Islet of Langerhans (tissue), 1 donor: ENCODE measurements around the gene FNIP1.
"Not testable (repeated sequence)": the region's sequence is repeated elsewhere in the genome, so short reads cannot be mapped to it uniquely, and the experiment has no call there.

Experiments
- FAIRE-seq: peaks from one replicate; lab custom pipeline; 2011; peaks lifted over from hg19 to GRCh38; lab: Jason Lieb, UNC

FNIP1 gene

DNA sequence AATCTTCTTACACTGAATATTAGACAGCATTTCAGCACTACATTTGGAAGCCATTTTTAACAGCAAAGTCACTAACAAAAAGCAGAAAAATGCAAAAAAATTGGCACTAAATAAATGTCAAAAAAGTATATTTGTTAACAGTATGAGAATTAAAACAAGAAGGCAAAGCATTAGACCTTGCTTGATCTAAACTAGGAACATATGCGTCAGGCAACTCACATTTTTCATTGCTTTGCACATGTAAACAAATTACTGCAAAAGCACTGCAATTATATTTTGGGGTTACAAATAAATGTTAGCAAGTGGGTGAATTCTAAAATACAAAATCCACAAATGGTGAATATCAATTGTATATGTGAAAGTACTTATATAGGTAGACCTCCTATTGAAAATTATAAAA is 112.8 kb downstream of the FNIP1 start:
- peak; percentile 5 for FAIRE-seq

DNA sequence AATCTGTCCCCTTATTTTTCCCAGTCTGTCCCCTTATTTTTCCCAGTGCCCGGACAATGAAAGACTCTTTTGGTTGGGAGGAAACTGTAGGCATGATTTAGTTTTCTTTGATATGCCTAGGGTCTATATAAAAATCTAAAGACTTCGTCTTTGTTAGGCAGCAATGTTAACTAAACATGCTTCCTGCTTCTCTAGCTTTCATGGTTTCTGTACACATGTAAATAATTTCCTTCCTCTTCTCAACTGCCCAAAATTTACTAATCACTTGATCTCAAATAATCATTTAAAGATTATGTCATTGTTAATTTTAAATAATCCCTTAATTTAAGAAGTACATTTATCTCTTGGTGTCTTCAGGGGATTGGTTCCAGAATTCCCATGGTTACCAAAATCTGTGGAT is 114.0 kb downstream of the FNIP1 start:
- FAIRE-seq = no peak

DNA sequence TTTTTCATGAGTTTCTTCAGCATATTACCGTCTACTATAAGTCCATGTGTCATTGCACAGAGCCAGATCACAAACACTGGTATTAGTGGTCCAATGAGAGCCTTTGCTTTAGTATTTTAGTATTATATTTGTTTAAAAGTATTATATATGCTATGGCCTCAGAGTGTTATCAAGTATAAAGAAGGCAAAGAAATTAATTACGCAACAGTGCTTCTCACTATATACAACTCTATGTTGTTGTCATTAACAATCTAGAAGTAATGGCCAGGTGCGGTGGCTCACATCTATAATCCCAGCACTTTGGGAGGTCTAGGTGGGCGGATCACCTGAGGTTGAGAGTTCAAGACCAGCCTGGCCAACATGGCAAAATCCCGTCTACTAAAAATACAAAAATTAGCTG is 114.6 kb downstream of the FNIP1 start:
- FAIRE-seq = no peak

DNA sequence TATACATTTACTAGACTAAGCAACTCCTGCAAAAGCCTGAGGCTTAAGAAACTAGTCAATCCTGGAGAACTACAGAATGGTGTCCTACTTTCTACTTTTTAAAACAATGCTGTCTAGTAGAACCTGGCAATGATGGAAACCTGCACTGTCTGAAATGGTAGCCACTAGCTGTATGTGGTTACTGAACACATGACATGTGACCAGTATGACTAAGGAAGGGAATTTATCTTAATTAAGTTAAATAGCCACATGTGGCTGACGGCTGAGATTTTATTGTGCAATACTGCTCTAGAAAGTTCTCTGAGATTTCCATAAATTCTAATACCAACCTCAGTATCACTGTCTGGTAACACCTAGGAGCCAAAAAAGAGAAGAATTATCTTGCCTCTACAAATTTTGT is 116.9 kb downstream of the FNIP1 start:
- no peak for FAIRE-seq

DNA sequence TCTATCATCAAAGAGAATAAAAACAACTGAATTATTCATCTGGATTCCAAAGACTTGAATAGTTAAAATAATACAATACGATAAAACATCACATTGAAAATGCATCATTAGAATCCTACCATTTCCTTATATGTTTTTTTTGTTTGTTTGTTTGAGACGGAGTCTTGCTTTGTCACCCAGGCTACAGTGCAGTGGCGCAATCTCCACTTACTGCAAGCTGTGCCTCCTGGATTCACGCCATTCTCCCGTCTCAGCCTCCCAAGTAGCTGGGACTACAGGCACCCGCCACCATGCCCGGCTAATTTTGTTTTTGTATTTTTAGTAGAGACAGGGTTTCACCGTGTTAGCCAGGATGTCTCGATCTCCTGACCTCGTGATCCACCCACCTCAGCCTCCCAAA is 118.5 kb downstream of the FNIP1 start:
- FAIRE-seq = not testable (repeated sequence)

DNA sequence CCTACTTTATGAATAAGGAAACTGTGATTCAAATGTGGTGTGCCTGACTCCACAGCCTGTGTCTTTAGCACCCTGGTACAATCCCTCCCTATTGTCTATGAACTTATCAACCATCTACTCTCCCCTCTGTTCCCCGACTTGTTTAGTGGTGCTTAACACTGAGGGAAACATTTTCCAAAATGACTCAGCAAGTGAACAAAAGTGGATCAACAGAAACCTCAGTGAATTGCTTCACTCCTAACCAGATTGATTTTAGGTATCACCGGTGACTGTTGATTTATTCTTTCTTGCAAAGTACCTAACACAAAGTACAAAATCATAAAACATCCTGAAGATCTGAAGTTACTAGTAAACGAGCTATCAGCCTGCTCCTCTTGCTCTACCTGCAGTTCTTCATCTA is 119.7 kb downstream of the FNIP1 start:
- FAIRE-seq = no peak

DNA sequence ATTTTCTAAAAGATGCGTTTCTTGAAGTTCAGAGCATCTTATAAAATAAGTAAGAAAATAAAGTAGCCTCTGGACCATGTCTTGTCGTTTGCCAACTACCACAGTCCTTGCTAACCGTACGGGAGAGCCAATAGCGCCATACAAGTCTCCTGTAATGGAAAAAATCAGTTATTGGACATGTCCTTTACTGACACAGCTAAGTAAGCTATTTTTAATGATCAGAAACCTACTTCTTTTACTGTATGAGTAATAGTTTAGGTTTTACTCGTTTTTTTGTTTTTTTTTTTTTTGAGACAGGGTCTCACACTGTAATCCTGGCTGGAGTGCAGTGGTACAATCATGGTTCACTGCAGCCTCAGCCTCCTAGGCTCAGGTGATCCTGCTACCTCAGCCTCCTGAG is 124.0 kb downstream of the FNIP1 start:
- no peak for FAIRE-seq

DNA sequence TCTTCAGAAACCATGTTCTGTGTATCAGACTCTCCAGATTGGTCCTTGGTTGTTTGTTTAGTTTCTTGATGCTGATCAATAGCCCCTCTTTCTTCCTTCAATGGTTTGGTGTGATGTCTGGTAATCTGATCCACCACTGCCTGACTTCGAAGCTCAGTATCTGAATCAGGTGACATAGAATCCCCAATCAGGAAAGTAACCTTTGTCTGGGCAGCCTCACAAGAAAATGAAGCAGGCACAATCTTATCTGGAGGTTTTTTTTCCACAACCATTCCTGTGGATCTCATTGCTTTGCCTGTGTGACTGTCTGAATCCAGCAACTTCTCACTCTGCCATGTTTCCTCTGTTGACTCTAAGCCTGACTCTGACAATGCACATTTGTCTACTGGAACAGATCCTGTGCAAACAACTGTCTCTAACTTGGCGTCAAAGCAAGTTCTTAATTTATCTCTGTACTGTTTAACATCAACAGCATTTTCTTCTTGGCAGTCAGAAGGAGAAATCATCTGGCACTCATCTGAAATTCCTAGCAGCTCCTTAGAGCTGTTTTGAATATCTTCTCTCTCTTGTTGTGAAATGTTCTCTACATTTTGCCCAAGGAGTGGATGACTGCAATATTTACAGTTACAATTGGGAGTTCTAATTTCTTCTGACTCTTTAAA is 124.7 kb downstream of the FNIP1 start:
- FAIRE-seq = peak; percentile 95

GRCh38 chr5:131671409-131671808 is 125.4 kb downstream of the FNIP1 start:
- peak; percentile 43 for FAIRE-seq

- peak; percentile 60 for FAIRE-seq
Observed at GRCh38 chr5:131664929-131665328, 131.9 kb downstream of the FNIP1 start.

GRCh38 chr5:131661933-131662332 is 134.9 kb downstream of the FNIP1 start:
- no peak for FAIRE-seq

DNA sequence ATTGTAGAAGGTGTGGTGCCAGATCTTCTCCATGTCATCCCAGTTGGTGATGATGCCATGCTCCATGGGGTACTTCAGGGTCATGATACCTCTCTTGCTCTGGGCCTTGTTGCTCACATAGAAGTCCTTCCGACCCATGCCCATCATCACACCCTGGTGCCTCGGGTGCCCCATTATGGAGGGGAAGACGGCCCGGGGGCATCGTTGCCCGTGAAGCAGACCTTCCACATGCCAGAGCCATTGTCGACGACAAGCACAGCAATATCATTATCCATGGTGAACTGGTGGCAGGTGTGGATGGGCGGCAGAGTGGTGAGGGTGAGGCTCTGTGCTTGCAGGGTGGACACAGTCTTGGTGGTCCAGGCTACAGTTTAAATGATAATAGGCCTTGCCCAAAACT is 137.0 kb downstream of the FNIP1 start:
- no peak for FAIRE-seq

GRCh38 chr5:131659290-131659689 is 137.5 kb downstream of the FNIP1 start:
- no peak for FAIRE-seq

GRCh38 chr5:131654776-131655175 is 142.0 kb downstream of the FNIP1 start:
- FAIRE-seq = no peak

- FAIRE-seq = no peak
Observed at GRCh38 chr5:131654309-131654708, 142.5 kb downstream of the FNIP1 start.

- no peak for FAIRE-seq
Observed at GRCh38 chr5:131649161-131649560, 147.7 kb downstream of the FNIP1 start.

DNA sequence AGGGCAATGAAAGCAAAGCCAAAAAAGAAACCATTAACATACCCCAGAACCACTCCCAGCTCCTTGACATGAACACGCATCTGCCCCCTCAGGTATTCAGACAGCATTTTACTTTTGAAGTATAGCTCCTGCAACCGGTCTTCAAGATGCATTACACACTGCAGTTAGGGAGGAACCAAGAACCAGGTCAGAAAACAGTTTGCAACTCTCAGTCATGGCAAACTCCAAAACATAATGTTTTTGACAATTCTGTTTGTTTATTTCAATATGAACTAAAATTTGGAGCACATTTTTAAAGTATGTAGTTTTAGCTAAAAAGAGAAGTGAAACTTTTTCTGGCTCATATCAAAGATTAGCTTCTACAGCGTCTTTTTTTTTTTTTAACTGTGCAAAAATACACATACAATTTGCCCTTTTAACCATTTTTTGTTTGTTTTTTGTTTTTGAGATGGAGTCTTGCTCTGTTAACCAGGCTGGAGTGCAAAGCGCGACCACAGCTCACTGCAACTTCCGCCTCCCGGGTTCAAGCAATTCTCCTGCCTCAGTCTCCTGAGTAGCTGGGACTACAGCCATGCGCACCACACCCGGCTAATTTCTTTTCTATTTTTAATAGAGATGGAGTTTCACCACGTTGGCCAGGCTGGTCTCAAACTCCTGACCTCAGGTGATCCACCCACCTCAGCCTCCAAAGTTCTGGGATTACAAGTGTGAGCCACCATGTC is 149.6 kb downstream of the FNIP1 start:
- no peak for FAIRE-seq

DNA sequence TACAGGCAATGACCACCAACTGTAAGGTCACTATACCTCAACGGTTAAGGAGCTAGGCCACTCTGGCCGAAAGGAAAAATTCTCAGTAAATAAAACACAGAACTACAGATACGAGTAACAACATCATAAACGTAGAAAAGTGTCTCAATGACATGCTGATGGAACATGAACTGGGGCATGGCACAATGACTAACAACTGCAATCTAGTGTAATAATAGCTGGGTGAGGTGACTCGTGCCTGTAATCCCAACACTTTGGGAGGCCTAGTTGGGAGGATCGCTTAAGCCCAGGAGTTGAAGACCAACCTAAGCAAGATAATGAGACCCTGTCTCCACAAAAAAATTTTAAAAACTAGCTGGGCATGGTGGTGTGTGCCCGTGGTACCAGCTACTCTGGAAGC is 152.0 kb downstream of the FNIP1 start:
- FAIRE-seq = no peak

- no peak for FAIRE-seq
Observed at GRCh38 chr5:131644370-131644769, 152.4 kb downstream of the FNIP1 start.

DNA sequence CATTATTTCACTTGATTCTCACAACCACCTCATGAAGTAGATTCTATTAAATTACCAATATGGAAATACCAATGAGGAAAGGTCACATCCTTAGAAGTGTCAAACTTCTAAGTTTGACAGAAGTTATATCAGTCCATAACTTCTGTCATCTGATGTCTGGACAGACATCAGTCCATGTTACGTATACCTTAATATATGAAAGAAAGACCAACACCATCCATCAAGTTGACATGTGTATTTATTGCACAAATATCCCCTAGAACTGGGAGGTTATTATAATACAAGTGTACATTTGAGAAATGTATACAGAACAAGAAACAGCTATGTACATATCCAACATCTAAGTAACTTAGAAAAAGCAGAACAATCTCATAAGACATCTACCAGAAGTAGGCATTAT is 155.3 kb downstream of the FNIP1 start:
- no peak for FAIRE-seq

DNA sequence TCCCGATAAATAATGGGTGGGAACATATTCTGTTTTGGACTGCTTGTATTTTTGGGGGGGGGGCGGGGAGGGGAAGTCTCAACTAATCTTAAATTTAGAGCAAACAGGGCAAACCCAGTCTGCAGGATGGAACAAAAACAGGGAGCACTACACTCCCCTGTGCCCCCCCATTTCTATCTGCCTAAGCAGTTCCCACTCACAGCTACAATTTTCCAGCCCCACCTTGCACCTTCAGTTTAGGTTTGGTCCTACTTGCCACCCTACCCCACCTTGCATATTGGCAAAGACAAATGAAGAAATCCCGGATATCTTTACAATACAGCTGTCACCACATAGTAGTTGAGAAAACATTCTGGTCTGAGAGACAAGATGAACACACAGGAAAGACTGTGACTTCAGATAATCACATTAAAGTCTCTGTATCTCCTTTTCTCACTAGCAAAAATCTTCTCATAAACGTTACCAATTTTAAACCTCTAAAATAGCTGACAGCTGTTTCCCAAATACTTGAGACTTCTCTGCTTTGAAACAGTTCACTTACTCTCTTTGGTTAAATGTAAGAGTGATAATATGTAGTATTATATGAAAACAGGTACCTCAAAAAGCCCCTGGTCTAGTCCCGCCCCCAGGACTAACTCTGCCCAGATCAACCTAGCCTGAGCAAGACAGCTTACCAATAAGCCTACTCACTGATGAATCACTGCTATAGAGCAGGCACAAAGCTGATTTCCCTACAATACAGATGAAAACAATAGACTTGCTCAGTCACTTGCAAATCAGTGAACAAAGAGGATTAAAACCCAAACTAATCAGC is 156.6 kb downstream of the FNIP1 start:
- FAIRE-seq = no peak

GRCh38 chr5:131639148-131639547 is 157.7 kb downstream of the FNIP1 start:
- no peak for FAIRE-seq

GRCh38 chr5:131637694-131638093 is 159.1 kb downstream of the FNIP1 start:
- no peak for FAIRE-seq
